T-helper 22 cell (primary cell): ENCODE measurements around the gene KLF13.

ENCODE experiments used
- DNase-seq: peaks from one replicate; pipeline ENCODE4 v3.0.0-alpha.2; 2020; ENCODE audit warnings: low read depth

KLF13 gene

DNA sequence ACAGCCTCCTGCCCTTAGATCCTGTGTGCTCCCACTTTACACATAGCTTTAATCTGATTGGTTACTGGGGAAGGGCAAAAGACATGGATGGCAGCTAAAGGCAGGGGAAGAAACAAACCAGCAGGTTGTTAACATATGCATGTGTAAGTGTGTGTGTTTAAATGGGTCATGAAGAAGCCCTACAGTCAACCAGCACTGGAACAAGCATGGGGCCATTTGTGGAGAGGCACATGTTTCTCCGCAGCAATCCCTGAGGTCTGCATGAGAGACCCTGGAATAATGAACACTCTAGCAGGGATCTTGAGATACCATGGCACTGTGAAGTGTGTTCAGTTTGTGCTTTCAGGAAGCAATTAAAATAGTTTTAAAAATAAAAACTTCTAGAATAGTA is 6.0 kb downstream of the KLF13 start:
- no peak for DNase-seq

DNA sequence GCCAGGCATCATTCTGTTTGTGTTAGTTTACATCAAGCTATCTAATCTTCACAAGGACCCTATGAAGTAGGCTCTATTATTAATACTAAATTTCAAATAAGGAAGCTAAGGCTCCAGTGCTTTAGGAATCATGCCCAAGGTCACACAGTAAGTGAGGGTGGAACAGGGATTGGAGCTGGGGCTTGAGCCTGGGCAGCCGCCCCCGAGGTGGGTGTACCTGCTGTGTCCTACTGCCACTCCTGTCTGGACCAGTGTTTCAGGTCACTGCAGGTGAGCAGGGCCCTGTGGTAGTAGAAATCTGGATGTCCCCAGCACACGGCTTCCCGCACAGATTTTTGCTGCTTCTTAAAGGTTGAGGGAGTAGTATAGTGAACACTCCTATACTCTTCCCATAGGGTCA is 6.5 kb downstream of the KLF13 start:
- DNase-seq: no peak

DNA sequence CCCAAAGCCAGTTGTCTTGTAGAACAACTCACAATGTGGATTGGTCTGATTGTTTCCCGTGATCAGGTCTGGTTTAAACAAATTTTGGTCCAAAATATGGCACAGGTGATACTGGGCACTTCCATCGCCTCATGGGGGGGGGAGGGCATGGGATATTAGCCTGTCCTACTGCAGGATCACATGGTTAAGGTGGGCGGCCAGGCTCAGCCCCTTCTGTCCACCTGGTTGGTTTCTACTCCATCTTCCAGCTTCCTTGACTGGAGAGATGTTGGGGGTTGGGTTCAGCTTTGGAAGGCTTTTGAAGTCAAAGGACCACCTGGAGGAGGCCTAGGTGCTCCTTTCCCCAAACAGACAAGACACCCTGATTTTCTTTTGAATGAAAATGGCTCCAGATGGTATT is 7.2 kb downstream of the KLF13 start:
- DNase-seq: no peak

DNA sequence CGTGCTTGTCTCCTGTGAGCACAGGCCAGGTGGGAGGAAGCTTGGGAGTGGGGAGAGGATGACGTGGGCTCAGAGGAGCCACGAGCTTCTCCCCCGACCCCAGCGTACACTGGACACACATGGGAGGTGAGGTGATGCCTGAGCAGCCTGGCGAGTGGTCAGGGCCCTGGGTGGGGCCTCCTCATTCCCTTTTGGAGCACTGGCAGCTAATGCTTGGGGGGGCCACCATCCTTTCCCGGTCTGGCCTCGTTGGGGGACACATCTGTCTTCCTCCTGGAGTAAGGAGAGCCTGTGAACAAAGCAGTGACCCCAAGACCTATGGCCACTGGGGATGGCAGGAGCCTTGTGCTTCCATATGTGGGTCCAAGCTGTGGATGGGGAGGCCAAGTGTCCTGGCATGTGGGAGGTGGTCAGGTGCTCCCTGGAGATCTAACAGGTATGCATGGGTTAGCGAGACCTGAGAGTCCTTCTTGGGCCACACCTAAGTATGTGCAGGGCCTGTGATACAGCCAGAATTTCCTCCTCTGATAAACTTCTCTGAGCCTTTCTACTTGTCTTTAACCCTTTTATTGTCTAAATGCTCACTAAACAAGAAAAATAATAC is 9.5 kb downstream of the KLF13 start:
- no peak for DNase-seq

DNA sequence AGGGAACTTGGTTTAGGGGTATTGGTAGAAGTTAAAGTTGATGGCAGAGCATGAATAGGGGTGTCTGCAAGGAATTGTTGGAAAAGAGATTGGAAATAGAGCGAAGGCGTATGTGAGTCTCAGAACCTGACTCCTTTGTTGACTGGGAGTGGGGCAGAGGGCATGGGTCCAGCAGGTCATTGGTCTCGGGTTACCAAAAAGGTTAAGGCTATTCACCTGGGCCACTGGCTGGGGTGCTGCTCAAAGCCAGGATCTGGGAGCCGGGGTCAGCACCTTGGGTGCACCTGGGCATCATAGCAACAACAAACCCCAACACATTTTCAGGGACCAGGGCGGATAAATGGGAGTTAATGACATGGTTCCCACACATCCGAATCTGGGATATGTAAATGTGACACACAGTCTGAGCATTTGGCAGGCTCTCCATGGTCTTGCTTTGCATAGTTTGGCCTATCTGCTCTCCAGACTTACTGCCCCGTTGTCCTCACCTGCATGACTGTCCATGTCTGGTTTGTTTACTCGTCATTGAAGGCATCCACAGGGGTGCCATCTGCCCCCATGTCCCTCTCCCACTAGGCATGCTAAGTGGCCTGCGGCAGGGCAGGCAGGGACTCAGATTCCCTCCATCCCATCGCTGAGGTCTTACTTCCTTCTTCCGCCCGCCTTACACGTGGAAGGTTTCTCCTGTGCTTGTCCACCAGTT is 10.1 kb downstream of the KLF13 start:
- DNase-seq: no peak

DNA sequence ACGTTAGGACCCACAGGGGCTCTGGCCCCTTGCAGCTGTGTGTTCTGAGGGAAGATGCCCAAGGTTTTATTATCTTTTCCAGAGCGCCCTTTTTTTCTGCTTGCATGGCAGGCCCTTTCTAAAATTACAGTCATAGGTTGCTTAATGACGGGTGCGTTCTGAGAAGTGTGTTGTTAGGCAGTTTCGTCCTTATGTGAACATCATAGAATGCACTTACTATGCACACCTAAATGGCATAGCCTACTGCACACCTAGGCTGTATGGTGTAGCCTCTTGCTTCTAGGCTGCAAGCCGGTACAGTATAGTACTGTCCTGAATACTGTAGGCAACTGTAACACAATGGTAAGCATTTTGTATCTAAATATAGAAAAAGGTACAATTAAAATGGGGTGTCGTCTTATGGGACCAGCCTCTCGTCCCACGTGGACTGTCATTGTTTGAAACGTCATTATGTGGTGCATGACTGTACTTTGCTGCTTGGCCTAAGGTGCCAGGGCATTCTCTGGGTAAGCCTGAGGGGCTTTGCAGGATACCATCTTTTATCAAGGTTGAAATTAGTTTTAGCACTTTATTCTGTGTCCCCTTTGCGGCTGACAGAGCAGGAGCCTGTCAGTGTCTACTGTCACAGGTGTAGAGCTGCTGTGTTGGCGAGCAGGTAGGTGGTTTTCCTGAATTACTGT is 10.9 kb downstream of the KLF13 start:
- DNase-seq: no peak

DNA sequence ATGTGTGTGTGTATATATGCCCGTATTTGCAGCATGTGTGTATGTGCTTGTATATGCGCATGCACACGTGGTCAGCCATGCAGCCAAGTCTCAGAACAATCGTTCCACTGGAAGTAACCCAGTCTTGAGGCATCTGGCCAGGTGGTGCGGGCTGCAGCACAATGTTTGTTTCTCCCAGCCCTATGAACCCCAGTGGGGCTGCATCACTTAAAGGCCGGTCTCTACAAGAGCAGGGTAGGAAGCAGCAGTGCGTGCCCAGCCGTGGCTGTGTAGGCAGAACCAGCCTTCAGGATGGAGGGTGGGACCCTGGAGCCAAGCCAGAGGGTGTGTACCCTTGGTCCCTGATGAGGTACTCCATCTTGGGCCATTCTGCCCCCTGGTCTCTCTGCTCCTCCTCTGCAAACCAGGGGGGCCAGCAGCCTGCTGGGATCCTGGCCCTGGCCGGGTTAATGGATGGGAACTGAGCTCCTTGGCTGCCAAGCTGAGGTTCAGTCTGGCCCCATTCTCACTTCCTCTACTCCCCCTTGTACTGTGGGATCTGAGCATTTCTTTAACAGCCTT is 11.8 kb downstream of the KLF13 start:
- no peak for DNase-seq

DNA sequence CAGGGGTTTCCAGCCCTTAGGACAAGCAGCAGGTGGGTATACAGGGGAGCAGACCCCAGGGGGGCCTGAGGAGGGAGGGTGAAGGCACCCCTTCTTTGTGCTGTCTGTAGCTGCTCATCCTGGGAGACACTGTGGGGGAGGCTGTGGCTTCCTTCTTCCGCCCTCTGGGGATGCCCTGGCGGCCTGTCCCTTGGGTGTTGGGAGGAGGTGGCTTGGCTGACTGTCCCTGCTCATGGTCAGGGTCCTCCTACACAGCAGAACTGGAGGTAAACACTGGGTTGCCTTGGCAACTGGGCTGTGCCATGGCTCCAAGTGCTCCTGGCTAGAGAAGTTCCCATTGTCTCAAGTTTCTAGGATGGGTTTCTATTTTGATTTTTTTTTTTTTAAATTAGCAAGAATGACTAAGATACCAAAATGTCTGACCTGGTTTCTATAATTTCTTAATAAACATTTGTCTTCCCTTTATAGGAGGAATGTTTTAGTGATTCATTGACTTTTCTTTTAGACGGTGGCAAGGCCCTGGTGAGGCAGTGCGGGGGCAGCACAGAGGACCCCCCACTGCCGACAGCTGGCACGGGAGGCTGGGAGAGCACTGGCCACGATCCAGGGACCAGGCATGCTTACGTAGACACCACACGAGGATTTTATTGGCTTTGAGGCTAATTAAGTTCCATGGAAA is 12.4 kb downstream of the KLF13 start:
- peak; percentile 38 for DNase-seq

DNA sequence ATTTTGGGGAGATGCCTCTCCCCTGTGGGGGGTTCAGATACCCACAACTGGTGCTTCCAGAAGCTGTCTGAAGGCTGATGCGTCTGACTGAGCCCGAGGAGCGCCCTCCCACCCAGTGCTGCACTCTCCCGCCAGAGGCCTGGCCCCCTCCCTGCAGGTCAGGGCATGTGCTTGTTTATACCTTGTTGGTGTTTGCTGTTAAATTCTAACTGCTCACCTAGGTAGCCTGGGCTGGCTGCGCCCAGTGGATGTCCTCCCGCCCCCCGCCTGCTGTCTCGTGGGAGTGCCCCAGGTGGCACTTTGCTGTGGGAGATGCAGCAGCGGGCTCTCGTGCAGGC is 12.9 kb downstream of the KLF13 start:
- DNase-seq: no peak

DNA sequence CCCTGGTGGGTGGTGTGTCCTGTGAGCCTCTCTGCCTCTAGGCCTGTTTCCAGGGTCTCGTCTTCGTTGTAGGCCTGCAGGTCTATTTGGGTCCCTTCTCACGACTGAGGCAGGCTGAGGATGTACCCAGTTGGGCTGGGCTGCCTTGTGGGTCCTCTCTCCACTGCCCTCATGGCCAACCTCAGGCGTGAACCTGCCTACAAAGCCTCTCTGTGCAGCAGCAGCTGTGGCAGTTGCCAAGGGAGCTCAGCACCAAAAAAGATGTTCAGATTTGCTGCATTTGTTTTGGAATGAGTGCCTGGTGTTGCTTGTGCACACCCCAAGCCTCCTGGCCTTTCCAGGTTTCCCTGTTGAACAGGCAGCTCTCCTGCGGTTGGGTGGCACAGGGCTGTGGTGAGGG is 13.4 kb downstream of the KLF13 start:
- no peak for DNase-seq

DNA sequence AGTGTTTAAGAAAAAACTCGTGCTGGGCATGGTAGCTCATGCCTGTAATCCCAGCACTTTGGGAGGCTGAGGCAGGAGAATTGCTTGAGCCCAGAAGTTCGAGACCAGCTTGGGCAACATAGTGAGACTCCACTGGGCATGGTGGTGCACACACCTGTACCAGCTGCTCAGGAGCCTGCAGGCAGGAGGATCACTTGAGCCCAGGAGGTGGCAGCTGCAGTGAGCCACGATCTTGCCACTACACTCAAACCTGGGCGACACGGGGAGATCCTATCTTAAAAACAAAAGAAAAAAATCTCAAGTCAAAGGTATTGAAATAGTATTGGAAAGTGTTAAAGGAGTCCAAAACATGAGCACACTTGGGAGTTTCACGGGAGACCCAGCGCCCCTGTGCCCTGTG is 14.0 kb downstream of the KLF13 start:
- DNase-seq: no peak

DNA sequence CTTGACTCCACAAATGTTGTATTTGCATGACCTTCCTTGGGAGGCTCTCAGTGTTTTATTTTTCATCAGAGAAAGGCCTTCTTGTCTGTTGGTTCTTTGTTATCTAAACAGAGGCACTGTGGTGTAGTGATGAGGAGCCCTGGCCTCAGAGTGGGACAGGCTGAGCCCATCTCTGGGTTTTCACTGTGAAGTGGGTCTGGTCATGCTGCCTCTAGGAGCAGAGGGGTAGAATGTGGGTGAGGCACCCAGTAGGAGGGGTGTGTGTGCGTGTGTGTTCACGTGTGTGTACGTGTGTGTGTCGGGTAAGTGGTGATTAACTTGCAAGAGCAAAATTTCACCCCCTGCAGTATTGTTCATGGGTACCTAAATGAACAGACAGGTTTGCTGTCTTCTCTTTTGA is 14.4 kb downstream of the KLF13 start:
- DNase-seq: no peak

DNA sequence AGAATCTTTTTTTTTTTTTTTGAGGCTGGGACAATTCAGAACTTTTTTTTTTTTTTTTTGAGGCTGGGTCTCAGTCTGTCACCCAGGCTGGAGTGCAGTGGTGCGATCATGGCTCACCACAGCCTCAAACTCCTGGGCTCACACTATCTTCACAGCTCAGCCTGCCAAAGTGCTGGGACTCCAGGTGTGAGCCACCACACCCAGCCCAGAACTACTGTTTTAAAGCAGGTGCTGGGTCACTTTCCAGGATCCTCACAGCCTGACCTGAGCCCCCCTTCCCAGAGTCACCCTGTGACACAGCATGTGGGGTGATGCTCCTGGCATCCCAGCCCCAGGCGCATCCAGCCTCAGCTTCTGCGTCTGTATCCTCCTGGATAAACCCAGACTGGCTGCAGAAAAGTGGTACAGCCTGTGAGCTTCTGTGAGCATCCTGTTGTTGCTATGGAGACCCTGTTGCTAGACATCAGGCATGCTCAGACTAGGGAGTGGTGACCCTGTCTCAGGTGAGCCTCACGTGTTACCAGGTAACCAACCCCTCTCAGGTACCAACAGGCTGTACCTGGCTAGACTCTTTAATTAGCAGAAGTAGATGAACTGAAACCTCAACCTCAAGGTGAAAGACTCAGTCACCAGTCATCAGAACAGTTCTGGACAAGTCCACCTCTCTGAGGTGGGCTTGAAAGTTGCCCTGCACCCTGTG is 15.0 kb downstream of the KLF13 start:
- no peak for DNase-seq

DNA sequence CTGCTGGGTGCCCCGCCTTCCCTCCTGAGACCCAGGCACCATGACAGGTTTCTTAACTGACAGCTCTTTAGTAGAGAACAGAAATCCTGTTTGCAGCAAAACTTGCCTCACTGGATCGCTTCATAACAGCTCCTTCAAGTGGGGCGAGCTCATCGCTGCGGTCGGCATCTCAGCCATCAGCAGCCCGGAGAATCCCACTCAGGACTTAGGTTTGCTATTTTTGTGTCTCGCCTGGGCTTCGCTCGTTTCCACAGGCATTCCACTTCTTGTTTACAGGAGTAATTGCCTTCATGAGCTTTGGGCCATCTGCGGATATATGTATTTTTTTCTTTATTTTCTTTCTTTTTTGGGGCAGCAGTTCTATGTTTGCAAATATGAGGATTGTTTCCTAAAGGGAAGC is 15.7 kb downstream of the KLF13 start:
- DNase-seq: no peak

DNA sequence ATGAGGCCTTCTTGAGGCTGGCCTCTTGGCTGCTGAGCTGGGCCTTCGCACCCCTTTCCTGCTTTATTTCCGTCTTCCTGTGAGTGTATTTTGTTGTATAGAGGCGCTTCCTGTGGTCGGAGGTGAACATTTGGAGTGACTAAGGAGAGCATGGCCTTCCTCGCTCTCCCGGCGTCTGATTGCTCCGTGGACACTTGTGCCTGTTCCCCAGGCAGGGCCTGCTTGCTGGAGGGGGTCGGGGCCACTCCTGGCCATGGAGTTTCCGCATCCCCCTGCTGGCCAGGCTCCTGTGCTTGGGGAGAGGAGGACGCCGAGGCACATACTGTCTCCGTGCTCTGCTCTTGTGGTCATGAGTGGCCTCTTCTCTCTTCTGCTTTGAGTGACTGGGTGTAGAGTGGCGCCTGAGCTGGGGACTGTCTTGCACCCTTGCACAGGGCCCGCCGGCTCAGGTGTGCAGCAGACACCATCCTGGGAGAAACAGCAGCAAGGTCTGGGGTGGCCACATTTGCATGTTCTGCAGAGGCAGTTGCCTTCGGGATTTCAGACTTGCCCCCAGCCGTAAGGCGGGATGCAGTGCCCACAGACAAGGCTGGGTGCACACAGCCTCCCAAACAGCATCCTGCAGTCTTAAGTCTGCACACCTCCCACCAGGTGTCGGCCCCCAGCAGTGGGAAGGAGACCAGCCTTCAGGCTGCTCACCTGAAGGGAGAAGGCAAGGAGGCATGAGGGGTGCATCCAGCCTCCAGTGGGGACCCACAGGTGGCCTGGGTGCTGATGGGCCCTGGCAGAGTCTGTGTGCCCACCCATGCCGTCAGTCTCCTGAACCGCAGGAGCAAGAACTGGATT is 16.4 kb downstream of the KLF13 start:
- DNase-seq: no peak

DNA sequence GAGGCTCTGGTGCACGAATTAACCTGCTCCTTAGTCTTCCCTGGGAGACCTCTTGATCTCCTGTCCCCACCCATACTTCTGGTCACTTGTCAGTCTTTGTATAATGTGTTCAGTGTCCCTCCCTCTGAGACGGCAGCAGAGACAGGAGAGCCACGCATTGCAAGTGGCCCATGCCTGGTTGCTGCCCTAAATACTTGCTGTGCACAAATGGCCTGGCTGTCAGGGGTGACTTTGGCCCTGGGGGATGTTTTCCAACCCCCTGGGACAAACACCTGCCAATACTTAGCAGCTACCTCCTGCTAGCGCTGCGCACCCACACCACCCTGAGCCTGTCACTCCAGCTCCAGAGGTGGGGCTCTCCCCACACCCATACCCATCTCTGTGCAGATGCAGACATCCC is 17.2 kb downstream of the KLF13 start:
- DNase-seq: no peak

DNA sequence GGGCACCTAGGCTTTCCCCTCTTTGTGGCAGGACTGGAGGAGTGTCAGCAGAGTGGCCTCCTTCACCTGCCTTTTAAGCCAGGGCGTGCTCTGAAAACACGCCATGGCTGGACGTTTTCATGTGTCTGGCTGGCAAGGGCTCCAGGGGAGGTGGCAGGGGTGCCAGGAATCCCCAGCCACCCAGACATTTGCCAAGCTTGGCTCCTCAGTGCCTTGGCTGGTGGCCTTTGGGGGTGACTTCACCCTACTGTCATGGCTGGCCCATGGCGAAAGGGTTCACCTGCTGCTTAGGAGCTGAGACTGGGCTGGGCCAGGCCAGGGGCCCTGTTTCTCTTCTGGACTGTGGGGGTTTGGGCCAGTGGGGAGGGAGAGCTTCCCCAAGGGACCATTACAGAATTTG is 17.6 kb downstream of the KLF13 start:
- DNase-seq: no peak

DNA sequence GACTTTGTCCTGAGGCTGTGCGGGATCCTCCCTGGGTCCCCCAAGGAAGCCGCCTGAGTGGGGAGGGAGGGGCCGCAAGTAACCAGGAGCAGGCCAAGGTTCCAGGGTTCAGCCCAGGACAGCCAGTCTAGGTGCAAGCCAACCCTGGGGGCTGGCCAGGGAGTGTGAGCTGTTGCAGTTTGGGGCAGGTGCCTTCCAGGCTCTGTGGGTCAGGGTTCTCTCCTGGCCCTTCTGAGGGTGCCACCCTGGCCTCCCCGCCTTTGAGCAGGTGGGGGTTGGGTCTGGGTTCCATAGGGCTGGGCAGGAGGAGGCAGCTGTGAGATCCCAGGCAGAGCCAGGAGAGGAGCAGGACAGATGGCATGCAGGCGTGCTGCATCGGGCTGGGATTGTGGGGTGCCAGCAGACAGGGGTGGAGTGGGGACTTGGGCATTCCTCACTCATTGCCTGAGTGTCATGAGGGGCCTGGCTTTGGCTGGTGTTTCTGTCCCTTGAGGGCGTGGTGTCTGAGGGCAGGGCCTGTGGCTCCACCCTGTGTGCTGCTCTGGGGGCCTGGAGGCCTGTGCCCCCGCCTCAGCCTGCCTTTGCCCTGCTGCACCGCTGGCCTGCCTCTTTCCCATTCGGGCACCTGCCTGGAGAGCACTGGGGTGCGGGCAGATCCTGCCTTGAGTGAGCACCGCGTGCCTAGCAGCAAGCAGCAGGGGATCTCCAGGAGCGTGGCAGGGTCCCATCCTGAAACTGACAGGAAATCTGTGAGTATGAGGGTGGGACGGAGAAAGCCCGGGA is 18.4 kb downstream of the KLF13 start:
- DNase-seq: no peak

DNA sequence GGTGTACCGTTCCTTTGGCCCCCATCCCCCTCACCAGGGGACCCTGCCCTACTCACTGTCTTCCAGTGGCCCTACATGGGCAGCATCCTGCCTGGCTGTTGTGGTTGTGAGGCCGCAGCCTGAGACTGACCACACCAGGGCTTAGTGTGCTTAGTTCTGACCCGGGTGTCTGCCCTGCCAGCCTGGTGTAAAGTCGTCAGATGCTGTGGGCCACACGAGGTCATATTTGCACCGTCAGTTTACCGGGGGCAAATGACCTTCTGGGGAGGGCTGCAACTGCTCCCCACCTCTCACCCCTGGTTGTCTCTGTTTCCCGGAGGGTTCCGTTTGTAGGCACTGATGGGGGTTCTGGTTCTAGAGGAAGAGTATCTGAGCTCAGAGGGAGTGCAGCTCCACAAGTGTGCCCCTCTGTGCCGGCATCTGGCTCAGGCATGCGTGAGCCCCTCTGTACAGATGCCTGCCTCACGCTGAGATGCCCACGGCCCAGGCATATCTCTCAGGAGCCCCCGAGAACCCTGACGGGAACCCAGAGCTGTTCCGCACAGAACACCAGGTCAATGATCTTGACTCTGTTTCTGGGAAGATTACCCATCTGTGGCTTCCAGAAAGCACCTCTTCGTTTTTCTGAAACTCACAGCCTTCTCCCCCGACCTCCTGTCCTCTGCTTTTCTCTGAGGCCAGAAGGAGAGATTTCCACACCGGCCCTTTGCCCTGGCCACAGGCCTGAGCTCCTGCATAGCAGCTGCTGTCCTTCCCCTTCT is 19.2 kb downstream of the KLF13 start:
- no peak for DNase-seq
